A549 (cell line): Measurements from ENCODE around the gene USP12.

Experiments used
- CHD2 ChIP-seq: fragments of 150-350 bp; IDR thresholded peaks from 2 replicates; pipeline ENCODE4 v1.6.1; 2014; ENCODE audit warnings: low read length; ENCODE audit not compliant: partially characterized antibody
- CTCF ChIP-seq: fragments of >200 bp; sonication (Bioruptor Twin); formaldehyde crosslinking; IDR thresholded peaks from 3 replicates; pipeline ENCODE4 v1.5.1; 2016
- EHMT2 ChIP-seq: fragments of 200-600 bp; sonication (generic); IDR thresholded peaks from 2 replicates; pipeline ENCODE4 v1.6.1; 2016; ENCODE audit warnings: antibody characterized with exemption, low read depth, mild to moderate bottlenecking, moderate library complexity
- EP300 ChIP-seq, 2 experiments: fragments of >200 bp; sonication (Bioruptor Twin); formaldehyde crosslinking; IDR thresholded peaks; 2 replicates in 1 of 2; 3 replicates in 1 of 2; pipeline ENCODE4 v1.6.1; 2016 to 2017
- HMGXB4 ChIP-seq: fragments of 250-450 bp; sonication (Bioruptor Pico); IDR thresholded peaks from 2 replicates; pipeline ENCODE4 v1.5.0; 2021; ENCODE audit warnings: mild to moderate bottlenecking, moderate library complexity, borderline replicate concordance
- HOXB13 ChIP-seq: fragments of 250-450 bp; sonication (Bioruptor Pico); IDR thresholded peaks from 2 replicates; pipeline ENCODE4 v1.5.0; 2020; ENCODE audit warnings: low read depth, mild to moderate bottlenecking, moderate library complexity
- POLR2A ChIP-seq: IDR thresholded peaks from 2 replicates; pipeline ENCODE4 v1.6.1; 2012; ENCODE audit warnings: mild to moderate bottlenecking, low read length
- RNF2 ChIP-seq: fragments of 200-600 bp; sonication (generic); IDR thresholded peaks from 2 replicates; pipeline ENCODE4 v1.6.1; 2016; ENCODE audit warnings: low read depth, mild to moderate bottlenecking, antibody characterized with exemption, moderate library complexity, borderline replicate concordance
- SMC3 ChIP-seq: fragments of >200 bp; sonication (Bioruptor Twin); formaldehyde crosslinking; IDR thresholded peaks from 3 replicates; pipeline ENCODE4 v1.6.1; 2018; ENCODE audit warnings: inconsistent platforms
- TP53 ChIP-seq: fragments of 250-450 bp; sonication (Bioruptor Pico); IDR thresholded peaks from 2 replicates; pipeline ENCODE4 v1.5.0; 2021; ENCODE audit warnings: mild to moderate bottlenecking, moderate library complexity

- TF ChIP-seq CTCF: no peak
- no peak for TF ChIP-seq POLR2A
- TF ChIP-seq EHMT2: no peak
- no peak for TF ChIP-seq HOXB13 (CRISPR knock-in tag)
- TF ChIP-seq TP53 (CRISPR knock-in tag): no peak
- no peak for TF ChIP-seq EP300 (IDR thresholded peaks at IDR 0.05)
- TF ChIP-seq HMGXB4 (CRISPR knock-in tag): no peak
- TF ChIP-seq RNF2: no peak
- TF ChIP-seq CHD2: no peak
- no peak for TF ChIP-seq SMC3
Observed at GRCh38 chr13:27028683-27029480, 142.7 kb downstream of the USP12 start.
